COLO668 (cell line): Measurements from ENCODE around the gene UQCRQ.

Experiments
- DNase-seq: peaks from one replicate; lab custom pipeline; 2025; ENCODE audit not compliant: unreplicated experiment; lab: John Stamatoyannopoulos, UW

UQCRQ gene

GRCh38 chr5:132866342-132867045, at the start of gene UQCRQ, which contains the start of gene GDF9:
Gene UQCRQ (plus strand): TSS chr5:132866642. CDS start chr5:132866882, 240 bp downstream.
Gene GDF9 (minus strand): TSS chr5:132866469. CDS start chr5:132864533, 1,936 bp downstream.
- DNase-seq = peak; percentile 90

DNA sequence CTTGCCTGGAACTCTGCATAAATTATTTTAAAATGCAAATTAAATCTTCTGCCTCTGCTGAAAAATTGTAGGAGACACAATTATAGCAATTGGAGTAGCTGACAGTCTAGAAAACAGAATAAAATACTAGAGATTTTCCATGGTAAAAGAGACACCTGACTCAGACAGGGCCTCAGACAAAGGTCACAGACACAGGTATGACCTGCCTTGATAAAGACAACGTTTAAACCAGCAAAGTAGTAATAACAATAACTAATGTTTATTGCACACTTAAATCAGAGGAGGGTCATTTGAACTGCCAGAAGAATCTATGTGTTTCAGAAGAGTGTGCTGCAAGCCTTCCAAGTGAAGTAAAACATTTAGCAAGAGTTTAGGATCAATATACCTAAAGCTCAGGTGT, 49.4 kb upstream of the UQCRQ start:
- DNase-seq = no peak

DNA sequence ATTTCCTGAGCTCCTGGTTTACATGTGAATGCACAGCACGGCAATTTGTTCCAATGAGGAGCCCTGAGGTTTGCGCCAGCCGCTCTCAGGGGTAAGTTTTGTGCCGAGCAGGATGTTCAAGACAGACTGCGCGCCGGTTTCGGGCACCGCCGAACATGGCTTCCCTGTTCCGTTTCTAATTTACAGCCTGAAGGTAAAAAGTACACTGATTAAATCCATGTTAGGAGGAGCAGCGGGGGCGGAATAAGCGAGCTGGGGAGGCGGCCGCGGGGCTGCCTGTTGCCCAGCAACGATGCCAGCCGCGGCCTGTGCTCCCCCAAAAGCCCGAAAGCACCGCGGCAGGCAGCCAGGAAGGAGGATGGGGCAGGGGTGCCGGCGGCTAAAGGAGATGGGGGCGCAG, 47.0 kb upstream of the UQCRQ start:
- no peak for DNase-seq

DNA sequence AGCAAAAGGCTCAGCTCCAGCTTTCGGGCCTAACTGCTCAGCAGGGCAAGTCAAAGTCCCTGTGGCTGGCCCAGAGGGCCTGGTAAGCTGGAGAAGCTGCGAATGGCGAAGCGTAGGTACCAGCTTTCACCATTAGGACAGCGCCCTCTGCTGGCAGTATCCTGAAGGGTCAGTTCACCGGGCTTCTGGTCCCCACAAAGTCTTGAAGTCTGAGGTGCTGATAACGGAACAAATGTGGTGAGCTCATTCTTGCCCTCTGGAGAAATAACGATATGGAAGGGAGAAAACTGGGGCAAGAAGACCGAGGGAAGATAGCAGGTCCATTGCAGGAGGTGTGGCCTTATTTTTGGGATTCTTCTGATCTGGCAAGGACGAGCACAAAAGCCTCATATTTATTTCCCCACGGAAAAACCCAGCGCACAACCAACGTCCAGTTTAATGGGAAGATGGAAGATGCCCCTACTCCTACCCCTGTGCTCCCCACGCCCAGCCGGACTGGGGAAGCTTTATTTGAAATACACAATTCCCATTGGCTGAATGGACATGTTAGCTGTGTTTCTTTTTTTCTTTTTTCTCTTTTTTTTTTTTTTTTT, 46.2 kb upstream of the UQCRQ start:
- peak; percentile 85 for DNase-seq

GRCh38 chr5:132821350-132821749, 45.1 kb upstream of the UQCRQ start:
- no peak for DNase-seq

DNA sequence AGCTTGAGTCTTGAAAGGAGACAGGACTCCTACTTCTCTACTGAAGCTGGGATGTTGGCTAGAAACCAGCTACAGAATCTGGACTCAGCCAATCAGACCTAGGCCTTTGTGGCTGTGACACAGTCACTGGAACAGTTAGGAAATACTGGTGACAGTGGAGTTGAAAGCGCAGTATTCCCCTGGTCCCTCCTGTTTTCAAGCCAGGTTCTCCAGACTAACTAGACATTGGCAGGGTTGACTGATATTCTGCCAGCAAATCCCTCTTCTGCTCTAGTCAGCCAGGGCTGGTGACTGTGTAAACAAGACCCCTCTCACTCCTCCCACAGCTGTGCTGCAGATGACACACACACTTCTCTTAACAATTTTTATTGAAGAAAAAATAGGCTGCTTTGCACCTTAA, 44.7 kb upstream of the UQCRQ start:
- DNase-seq = no peak

DNA sequence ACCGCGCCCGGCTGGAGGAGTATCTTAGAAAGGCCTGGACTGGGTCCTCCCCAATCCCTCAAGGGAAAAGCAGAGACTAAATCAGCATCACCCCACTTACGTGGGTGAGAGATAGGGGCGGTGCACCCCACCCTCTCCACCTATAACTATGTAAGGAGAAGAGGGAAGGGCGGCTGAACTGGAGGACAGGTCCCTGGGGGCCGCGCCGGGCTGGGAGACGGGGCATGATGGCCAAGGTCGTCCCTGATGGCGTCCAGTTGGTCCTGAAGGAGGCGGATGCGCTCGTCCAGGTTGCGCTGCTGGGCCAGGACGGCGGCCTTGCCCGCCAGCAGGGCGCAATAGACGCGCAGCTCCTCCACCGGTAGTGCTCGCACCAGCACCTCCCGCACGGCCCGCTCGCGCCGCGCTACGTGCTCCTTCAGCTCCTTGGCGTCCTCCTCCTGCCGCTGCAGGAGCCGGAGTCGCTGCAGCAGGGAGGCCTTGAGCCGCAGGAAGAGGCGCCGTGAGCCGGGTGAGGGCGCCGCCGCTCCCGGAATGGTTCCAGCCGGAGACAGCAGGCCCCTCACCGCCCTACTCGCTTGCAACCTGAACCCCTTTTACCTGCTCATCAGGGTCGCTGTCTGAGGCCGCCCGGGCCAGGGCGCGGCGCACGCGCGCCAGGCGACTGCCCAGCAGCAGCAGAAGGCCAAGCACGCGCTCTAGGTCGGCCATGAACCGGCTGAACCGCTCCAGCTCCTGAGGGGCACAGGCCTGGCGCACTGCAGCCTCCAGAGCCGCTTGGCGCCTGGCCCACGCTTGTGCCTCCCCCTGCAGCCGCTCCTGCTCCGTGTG, 43.6 kb upstream of the UQCRQ start:
- peak; percentile 52 for DNase-seq

- DNase-seq = no peak
Measured at GRCh38 chr5:132823481-132824050, 42.9 kb upstream of the UQCRQ start.

- no peak for DNase-seq
Measured at GRCh38 chr5:132824426-132824825, 42.0 kb upstream of the UQCRQ start.

DNA sequence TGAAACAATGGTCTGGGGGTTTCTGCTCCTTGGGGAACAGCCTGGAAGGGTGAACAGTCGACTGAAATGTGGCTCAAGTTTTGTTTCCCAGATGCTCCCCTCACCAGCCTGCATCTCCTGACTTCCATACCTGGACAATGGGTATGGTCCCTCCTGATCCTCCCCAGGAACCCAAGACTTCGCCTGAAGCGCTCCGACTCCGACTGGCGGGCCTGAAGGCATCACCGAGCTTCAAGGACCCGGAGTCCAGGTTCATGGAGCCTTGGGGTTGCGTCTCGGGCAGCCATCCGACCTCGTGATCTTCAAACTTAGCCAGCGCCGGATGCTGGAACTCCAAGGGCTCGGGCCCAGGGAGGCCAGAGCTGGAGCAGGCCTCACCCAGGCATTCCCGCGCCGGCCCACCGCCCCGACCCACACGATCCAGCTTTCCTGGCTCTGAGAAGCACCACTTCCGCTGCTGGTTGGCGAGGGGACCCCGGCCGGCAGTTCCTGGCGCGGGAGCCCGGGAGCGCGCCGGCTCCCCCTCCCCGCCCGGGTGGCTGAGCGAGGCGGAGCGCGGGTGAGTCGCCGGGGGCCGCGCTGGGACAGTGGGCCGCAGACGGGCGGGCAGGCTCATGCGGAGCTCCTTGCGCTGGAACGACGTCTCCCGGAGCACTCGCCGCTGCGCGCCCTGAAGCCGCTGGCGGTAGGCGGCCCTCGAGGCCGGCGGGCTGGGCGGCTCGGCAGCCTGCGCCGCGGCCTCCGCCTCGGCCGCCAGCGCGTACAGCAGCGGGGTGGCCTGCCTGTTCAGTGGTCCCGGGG, 41.2 kb upstream of the UQCRQ start:
- DNase-seq = no peak

- no peak for DNase-seq
Measured at GRCh38 chr5:132825834-132826391, 40.5 kb upstream of the UQCRQ start.

DNA sequence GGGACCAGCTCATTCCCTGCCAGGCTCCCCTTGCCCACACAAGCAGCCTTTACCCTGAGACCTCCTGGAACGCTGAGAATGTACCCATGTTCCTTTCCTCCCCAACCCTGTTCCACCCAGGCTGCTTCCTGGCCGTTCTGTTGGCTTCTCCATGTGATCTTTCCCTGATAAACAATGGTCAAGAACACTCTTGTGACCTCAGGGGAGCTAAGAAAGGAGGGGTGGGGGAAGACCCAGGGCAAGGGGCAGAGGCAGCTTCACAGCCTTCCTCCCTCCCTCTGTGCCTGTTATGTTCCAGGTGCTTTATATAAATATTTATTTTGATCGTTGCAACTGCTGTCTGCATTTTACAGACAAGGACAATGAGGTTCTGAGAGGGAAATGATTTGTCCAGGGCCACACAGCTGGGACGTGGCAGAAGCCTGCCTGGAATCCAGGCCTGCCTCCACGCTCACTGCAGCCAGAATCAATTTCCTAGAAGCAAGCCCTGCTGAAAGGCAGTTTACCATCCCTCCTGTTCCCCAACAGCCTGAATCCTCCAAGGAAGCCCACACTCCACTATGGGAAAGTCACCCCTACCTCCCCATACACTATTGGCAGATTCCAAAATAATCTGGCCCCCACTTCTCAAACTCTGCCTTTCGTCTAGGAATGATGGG, 39.9 kb upstream of the UQCRQ start:
- DNase-seq = no peak

- no peak for DNase-seq
Measured at GRCh38 chr5:132827943-132828673, 38.3 kb upstream of the UQCRQ start.

DNA sequence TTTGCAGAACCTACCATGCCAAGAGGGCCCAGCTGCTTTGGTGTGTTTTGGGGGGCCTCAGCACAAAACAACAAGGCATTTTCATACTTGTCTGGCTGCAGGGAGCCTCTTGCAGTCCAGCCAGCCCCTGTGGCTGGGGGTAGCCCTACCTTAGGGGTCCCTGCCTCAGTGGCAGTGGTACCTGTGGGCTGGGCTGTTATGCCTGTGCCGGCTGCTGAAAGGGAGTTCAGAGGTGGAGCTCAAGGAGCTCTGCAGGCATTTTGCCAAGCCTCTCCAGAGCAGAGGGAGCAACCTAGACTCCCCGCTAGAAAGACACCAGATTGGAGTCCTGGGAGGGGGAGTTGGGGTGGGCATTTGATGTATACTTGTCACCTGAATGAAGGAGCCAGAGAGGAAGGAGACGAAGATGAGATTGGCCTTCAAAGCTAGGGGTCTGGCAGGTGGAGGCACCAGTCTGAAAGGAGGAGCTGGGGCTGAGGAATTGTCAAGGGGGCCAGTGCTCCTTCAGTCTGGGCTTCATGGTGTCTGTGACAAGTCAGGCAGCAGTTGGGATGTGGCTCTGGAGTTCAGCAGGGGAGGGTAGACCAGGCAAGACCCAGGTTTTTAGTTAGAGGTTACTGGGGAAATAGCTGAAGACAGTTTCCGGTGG, 37.5 kb upstream of the UQCRQ start:
- no peak for DNase-seq

DNA sequence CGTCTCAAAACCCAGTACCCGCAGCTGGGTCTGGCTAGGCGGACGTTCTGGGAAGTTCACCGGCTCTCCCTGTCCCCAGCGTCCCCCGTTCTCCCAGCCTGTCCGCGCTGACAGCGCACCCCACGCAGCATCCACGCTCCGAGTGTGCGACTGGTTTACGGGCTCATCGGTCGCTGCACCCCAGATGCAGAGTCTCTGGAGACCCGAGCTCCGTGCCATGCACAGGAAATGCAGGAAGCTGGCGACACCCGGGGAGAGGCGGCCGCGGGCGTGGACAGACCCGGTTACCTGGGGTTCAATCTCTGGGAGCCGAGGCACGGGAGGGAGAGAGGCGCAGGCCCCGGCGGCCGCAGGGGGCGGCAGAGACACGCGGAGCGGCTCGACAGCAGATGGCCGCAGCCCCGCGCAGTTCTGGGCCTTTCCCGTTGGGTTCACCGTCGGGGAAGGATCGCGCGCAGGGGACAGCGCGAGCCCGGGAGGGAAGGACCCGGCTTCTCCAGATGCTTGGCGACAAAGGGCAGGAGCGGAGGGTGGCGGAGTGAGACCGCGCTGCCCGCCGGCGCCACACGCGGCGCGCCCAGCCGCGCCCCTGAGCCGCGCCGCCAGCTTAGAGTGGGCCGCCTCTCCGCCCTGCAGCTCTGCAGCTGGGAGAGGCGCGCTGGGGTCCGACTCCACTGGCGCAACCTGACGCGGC, 36.6 kb upstream of the UQCRQ start:
- peak; percentile 80 for DNase-seq

- peak; percentile 77 for DNase-seq
Measured at GRCh38 chr5:132830436-132831094, 35.9 kb upstream of the UQCRQ start, which contains the start of gene SHROOM1. Gene SHROOM1 (minus strand): TSS chr5:132830647. CDS start chr5:132826140, 4,507 bp downstream.

GRCh38 chr5:132831095-132831860, 35.2 kb upstream of the UQCRQ start:
- DNase-seq = no peak
